HG02678 (cell line): ENCODE results near the gene RUVBL1.

ENCODE experiments used
- ATAC-seq: cut with Tn5 transposase; IDR thresholded peaks from one replicate; pipeline ENCODE4 v1.9.1; 2021; ENCODE audit warnings: mild to moderate bottlenecking, moderate library complexity; ENCODE audit not compliant: unreplicated experiment

RUVBL1 gene

GRCh38 chr3:128083980-128084674, 39.5 kb downstream of the RUVBL1 start:
- no peak for ATAC-seq

DNA sequence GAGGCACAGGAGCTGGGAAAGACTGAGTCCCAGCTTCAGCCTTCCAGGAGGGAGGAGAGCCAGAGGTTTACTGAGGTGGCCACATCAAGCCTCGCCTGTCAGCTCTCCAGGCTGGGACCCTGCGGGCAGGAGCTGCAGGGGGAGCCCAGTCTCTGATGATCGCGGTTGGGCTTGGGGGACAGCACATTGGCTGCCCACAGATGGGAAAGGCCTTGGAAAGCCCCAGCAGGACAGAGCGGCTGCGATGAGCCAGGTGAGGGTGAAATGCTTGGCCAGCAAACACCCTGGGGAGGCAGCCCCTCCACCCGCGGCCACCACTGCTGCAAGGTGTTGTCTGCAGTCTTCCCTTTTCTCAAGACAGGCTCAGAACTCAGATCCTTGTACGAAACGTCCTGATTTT, 40.2 kb downstream of the RUVBL1 start:
- ATAC-seq, result no peak

DNA sequence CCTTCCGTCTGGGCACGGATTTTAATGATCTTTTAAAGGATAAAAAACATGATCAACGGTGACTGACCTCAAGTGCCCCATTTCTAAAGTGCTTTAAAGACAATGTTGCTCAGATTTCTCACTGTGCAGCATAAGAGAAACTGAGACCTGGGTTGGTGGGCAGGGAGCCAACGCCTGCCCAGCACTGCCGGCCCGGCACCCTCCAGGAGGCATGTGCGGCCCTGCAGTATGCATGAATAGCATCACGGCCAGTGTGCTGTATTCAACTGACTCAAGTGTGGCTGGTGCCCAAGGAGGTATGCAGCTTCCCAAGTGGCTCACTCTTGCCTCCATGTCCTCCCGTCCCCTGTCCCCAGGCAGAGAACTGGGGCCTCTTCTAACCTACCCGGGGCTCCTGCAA, 41.1 kb downstream of the RUVBL1 start:
- no peak for ATAC-seq

GRCh38 chr3:128081846-128082245, 41.8 kb downstream of the RUVBL1 start:
- ATAC-seq, result no peak

GRCh38 chr3:128081226-128081625, 42.4 kb downstream of the RUVBL1 start:
- no peak for ATAC-seq

DNA sequence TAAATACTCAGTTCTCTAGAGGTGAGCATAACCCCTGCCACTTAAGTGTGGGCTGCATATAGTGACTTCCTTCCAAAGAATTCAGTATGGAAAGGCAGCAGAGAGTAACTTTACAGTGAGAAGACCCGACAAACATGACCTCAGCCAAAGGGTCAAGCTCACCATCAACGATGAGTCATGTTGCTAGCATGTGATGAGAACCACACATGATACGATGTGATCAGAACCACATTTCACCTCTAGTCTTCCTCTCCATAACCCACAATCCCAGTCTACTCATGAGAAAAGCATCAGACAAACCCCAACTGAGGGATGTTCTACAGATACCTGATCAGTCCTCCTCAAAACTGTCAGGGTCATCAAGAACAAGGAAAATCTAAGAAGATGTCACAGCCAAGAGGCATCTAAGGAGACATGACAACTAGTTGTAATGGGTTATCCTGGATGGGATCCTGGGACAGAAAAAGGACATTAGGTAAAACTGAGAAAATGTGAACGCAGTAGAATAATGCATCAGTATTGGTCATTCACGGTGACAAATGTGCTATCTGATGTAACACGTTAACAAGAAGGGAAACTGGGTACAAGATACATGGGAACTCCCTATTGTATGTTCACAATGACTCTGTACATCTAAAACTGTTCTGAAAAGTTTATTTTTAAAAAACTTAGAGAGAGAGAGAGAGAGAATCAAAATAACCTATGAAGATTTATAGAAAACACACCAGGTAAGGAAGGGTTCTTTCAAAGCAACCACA, 43.1 kb downstream of the RUVBL1 start:
- no peak for ATAC-seq

DNA sequence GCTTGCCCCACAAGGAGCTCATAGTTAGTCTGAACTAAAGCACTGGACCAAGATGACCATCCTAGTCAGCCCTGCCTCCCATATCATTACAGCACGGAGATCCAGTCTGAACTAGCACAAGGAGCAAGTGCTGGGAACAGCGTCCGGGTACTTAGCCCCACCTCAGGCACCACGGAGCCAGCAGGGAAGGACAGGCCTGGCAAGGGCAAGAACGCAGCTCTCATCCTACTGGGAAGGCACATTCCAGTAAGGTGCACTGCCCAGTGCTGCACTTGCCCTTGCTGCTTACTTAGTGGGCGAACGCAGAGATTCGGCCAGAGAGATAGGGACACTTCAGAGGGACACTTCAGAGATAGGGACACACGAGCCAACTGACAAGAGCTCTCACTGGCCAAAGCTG, 43.8 kb downstream of the RUVBL1 start:
- ATAC-seq, result no peak

DNA sequence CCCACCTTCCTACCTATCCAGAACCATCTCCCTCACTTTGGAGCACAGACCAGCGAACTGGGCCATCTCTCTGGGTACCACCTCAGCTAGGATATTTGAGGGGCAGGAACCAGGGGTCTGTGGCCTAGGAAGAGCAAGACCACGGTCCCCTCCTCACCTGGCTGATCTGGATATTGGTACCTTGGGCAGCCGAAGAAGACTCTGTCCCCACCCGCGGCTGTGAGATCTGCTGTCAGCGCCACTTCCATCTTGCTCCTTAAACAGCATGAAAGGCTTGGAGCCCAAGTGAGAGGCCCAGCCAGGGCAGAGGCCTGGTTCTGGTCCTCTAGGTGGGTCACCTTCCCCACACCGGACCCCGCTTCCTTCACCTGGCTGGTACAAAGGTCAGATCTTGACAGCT, 44.7 kb downstream of the RUVBL1 start:
- ATAC-seq, result no peak

- ATAC-seq, result no peak
Observed at GRCh38 chr3:128078322-128078721, 45.3 kb downstream of the RUVBL1 start.

GRCh38 chr3:128077665-128078064, 45.9 kb downstream of the RUVBL1 start:
- ATAC-seq, result no peak

GRCh38 chr3:128077202-128077624, 46.4 kb downstream of the RUVBL1 start:
- no peak for ATAC-seq

- no peak for ATAC-seq
Observed at GRCh38 chr3:128076483-128077201, 47.0 kb downstream of the RUVBL1 start.

DNA sequence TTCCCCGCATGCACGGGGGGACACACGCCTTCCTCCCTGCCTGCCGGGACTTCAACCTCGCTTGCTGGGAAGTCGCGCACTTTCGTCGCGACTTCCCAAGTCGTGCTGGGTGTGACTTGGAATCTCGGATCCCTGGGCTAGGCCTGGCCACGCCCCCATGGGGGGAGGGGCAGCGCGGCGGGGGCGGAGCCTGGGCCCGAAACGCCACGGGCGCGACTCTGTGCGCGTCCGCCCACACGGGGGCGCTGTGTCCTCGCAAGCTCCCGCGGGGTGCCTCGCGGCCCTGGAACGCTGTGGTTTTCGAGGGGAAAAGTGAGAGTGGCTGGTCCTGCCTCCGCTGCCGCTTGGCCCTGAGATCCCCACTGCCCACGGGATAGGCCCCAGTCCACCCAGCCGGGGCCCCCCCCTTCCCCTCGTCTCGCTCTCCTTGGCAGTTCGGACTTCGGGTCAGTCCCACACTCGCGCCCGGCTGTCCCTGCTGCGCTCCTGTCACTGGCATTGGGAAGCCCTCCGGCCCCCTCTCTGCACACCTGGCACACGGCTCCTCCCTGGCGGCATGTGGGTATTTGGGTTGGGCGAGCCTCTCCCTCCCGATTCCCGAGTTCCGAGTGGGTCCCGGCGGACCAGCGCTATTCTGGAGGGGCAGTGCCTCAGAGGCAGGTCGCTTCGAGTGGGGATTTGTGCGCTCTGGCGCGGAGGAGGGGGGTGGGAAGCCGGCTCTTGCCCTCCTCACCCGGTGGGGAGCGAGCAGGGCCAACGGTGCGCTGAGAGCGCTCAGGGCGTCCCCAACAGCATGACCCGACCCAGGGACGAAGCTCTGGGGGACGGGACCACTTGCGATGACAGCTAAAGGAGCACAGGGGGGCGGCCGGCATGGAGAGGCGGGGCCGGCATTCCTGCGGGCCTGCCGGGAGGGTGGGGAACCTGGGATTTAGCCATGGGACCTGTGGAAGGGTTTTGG, 47.8 kb downstream of the RUVBL1 start:
- peak; percentile 68 for ATAC-seq

DNA sequence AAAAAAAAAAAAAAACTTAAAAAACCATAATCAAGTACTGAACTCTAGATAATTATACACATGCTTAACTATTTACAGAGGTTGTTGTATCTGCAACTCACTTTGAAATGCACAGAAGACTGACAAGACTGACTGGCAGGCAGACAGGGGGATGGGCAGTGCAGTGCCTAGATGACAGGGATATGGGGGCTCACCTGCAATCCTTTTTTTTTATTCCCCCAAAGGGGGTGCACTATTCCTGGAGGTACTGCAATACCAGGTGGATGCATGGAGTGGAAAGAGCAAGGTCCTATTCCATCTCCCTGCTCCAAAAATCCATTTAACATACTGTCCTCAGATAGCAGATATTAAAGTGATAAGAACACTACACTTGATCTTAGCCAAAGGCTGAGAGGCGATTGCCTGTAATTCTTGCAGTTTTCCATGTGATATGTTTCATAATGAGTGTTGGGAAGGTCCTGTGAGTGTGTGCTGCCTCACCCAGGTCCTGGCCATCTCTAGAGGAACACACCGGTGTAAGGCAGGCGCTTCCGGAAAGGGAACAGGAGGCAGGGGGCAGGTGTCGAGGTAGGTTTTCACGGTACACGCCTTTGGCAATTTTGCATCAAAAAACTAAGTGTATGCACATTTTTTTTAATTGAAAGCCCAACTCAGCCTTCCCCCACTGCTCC, 48.6 kb downstream of the RUVBL1 start:
- ATAC-seq, result no peak

- ATAC-seq, result no peak
Observed at GRCh38 chr3:128073807-128074206, 49.8 kb downstream of the RUVBL1 start.

DNA sequence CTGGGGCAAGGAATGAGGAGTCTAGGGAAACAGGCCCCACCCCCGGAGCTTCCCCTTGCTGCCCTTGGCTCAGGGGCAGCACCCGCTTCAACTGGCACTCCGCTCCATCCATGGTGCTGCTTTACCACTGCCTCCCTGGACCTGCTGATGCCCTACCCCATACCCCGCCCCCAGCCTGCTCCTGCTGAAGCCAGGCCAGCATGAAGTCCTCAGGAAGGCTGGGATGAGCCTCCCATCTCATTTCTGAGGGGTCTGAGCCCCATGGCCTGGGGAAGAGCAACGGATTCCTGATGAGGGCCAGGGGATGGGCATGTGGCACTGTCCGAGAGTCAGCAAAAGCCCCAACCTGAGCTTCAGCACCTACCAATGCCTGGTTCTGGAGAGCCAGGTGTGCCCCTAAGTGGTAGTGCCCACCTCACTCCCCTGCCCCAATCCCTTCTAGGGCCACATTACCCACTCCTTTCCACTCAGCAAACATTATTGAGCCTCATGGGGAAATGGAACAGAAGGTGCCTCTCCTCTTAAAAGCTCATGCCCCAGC, 50.4 kb downstream of the RUVBL1 start:
- no peak for ATAC-seq

DNA sequence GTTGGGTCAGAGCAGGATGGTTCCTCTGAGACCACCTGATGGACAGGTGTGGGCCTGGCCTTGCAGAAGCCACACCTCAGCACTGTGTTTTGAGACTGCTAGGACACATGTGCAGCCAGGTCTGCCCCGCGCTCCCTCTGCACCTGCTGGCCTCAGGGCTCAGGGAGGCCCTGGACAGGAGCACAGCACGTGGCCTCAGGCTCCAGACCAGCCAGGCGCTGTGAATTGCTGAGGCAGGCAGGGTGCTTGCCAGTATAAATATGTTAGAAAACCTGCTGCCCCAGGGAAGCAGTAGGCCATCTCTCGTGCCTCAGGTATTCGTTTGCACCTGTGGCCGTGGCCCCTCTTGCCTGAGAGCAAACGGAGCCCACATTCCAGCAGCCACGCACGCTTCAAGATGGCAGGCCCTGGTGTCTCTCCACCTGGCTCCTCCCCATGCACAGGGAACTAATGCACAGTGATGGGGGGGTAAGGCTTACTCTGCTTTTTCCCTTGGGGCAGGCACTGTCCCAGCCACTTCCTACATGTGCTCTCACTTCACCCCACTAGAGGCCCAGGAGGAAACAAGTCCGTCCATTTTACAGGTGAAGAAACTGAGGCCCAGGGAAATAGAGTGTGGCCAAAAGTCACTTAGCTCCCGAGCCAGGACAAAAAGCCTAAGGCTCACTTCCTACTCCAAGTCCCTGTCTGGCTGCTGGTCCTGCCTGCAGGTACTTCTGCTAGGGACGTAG, 51.0 kb downstream of the RUVBL1 start:
- ATAC-seq, result no peak

GRCh38 chr3:128071771-128072453, 51.7 kb downstream of the RUVBL1 start:
- ATAC-seq, result no peak
